Measurements from ENCODE around the gene FUOM.

FUOM gene

GRCh38 chr10:133310789-133311188 is 47.0 kb downstream of the FUOM start:
- H3K27ac ChIP-seq (ENCODE audit: low read depth, low read length): no peak overlapping the region
- H3K9ac ChIP-seq (ENCODE audit: low read length): no peak overlapping the region
- H3K9me3 ChIP-seq (ENCODE audit: low read length): no peaks in the 10 kb centered on the region
- H3K4me1 ChIP-seq (ENCODE audit: insufficient read depth, low read length): peaks cover 19% of the 10 kb centered on the region
- H3K4me3 ChIP-seq (ENCODE audit: low read depth in 1 of 2, low read length in 2 of 2): no peak overlapping the region
- H3K27me3 ChIP-seq (ENCODE audit: control insufficient read depth in 1 of 2, insufficient read depth in 2 of 2, low read length in 2 of 2): no peaks in the 10 kb centered on the region
- peaks cover 30% of the 10 kb centered on the region for H3K36me3 ChIP-seq (ENCODE audit: insufficient read depth, low read length)

GRCh38 chr10:133310399-133310755 is 47.4 kb downstream of the FUOM start:
- H3K4me1 ChIP-seq (ENCODE audit: insufficient read depth, low read length): peaks cover 22% of the 10 kb centered on the region
- H3K9ac ChIP-seq (ENCODE audit: low read length): no peak overlapping the region
- H3K4me3 ChIP-seq (ENCODE audit: low read depth in 1 of 2, low read length in 2 of 2): no peak overlapping the region
- no peak overlapping the region for H3K27ac ChIP-seq (ENCODE audit: low read depth, low read length)
- H3K9me3 ChIP-seq (ENCODE audit: low read length): no peaks in the 10 kb centered on the region
- no peaks in the 10 kb centered on the region for H3K27me3 ChIP-seq (ENCODE audit: control insufficient read depth in 1 of 2, insufficient read depth in 2 of 2, low read length in 2 of 2)
- peaks cover 30% of the 10 kb centered on the region for H3K36me3 ChIP-seq (ENCODE audit: insufficient read depth, low read length)

GRCh38 chr10:133309720-133310398 is 48.0 kb downstream of the FUOM start:
- H3K9ac ChIP-seq (ENCODE audit: low read length): no peak overlapping the region
- peaks cover 22% of the 10 kb centered on the region for H3K4me1 ChIP-seq (ENCODE audit: insufficient read depth, low read length)
- H3K9me3 ChIP-seq (ENCODE audit: low read length): no peaks in the 10 kb centered on the region
- peak overlapping the region in 1 of 2 donors; percentile 95 for H3K4me3 ChIP-seq (ENCODE audit: low read depth in 1 of 2, low read length in 2 of 2)
- no peak overlapping the region for H3K27ac ChIP-seq (ENCODE audit: low read depth, low read length)
- H3K27me3 ChIP-seq (ENCODE audit: control insufficient read depth in 1 of 2, insufficient read depth in 2 of 2, low read length in 2 of 2): no peaks in the 10 kb centered on the region
- peaks cover 30% of the 10 kb centered on the region for H3K36me3 ChIP-seq (ENCODE audit: insufficient read depth, low read length)

- peaks cover 22% of the 10 kb centered on the region for H3K4me1 ChIP-seq (ENCODE audit: insufficient read depth, low read length)
- peak overlapping the region; percentile 93 to 95 for H3K4me3 ChIP-seq (ENCODE audit: low read depth in 1 of 2, low read length in 2 of 2)
Observed at GRCh38 chr10:133309100-133309719, 48.6 kb downstream of the FUOM start.

GRCh38 chr10:133308421-133309099 is 49.3 kb downstream of the FUOM start, which contains the start of the genes TUBGCP2 and ZNF511:
TUBGCP2 (minus strand) TSS chr10:133308872; CDS start chr10:133302941, 5,931 bp downstream.
ZNF511 (plus strand) TSS chr10:133308914; CDS start chr10:133308944, 30 bp downstream.
- H3K27me3 ChIP-seq (ENCODE audit: control insufficient read depth in 1 of 2, insufficient read depth in 2 of 2, low read length in 2 of 2): no peaks in the 10 kb centered on the region
- peak within 1 kb of the TSS; percentile 93 to 95 for H3K4me3 ChIP-seq (ENCODE audit: low read depth in 1 of 2, low read length in 2 of 2)
- peaks cover 22% of the 10 kb centered on the region for H3K4me1 ChIP-seq (ENCODE audit: insufficient read depth, low read length)
- H3K27ac ChIP-seq (ENCODE audit: low read depth, low read length): peak within 1 kb of the TSS; percentile 99
- peak within 1 kb of the TSS; percentile 88 for H3K9ac ChIP-seq (ENCODE audit: low read length)
- H3K9me3 ChIP-seq (ENCODE audit: low read length): no peaks in the 10 kb centered on the region
- peaks cover 30% of the 10 kb centered on the region for H3K36me3 ChIP-seq (ENCODE audit: insufficient read depth, low read length)

More at GRCh38 chr10:133309100-133309719, 48.6 kb downstream of the FUOM start:
- Histone ChIP-seq H3K27ac (ENCODE audit: low read depth, low read length) (peak overlapping the region; percentile 99), H3K36me3 (ENCODE audit: insufficient read depth, low read length) (peaks cover 30% of the 10 kb centered on the region), H3K27me3 (ENCODE audit: control insufficient read depth in 1 of 2, insufficient read depth in 2 of 2, low read length in 2 of 2) (no peaks in the 10 kb centered on the region), H3K9me3 (ENCODE audit: low read length) (no peaks in the 10 kb centered on the region), H3K9ac (ENCODE audit: low read length) (no peak overlapping the region)

GRCh38 chr10:133307776-133308420 is 49.9 kb downstream of the FUOM start:
- Histone ChIP-seq H3K9ac (ENCODE audit: low read length) (peak overlapping the region; percentile 88), H3K36me3 (ENCODE audit: insufficient read depth, low read length) (peaks cover 29% of the 10 kb centered on the region), H3K4me3 (ENCODE audit: low read depth in 1 of 2, low read length in 2 of 2) (peak overlapping the region; percentile 93 to 95), H3K27ac (ENCODE audit: low read depth, low read length) (peak overlapping the region; percentile 99), H3K27me3 (ENCODE audit: control insufficient read depth in 1 of 2, insufficient read depth in 2 of 2, low read length in 2 of 2) (no peaks in the 10 kb centered on the region), H3K4me1 (ENCODE audit: insufficient read depth, low read length) (peaks cover 22% of the 10 kb centered on the region), H3K9me3 (ENCODE audit: low read length) (no peaks in the 10 kb centered on the region)

GRCh38 chr10:133306941-133307379 is 50.9 kb downstream of the FUOM start:
- H3K27me3 ChIP-seq (ENCODE audit: control insufficient read depth in 1 of 2, insufficient read depth in 2 of 2, low read length in 2 of 2): no peaks in the 10 kb centered on the region
- H3K4me3 ChIP-seq (ENCODE audit: low read depth in 1 of 2, low read length in 2 of 2): peak overlapping the region in 1 of 2 donors; percentile 95
- peaks cover 27% of the 10 kb centered on the region for H3K36me3 ChIP-seq (ENCODE audit: insufficient read depth, low read length)
- peaks cover 22% of the 10 kb centered on the region for H3K4me1 ChIP-seq (ENCODE audit: insufficient read depth, low read length)
- H3K27ac ChIP-seq (ENCODE audit: low read depth, low read length): no peak overlapping the region
- no peaks in the 10 kb centered on the region for H3K9me3 ChIP-seq (ENCODE audit: low read length)
- no peak overlapping the region for H3K9ac ChIP-seq (ENCODE audit: low read length)

- Histone ChIP-seq H3K36me3 (ENCODE audit: insufficient read depth, low read length) (peaks cover 26% of the 10 kb centered on the region), H3K9me3 (ENCODE audit: low read length) (no peaks in the 10 kb centered on the region), H3K9ac (ENCODE audit: low read length) (no peak overlapping the region), H3K4me3 (ENCODE audit: low read depth in 1 of 2, low read length in 2 of 2) (no peak overlapping the region), H3K4me1 (ENCODE audit: insufficient read depth, low read length) (peaks cover 22% of the 10 kb centered on the region), H3K27ac (ENCODE audit: low read depth, low read length) (no peak overlapping the region), H3K27me3 (ENCODE audit: control insufficient read depth in 1 of 2, insufficient read depth in 2 of 2, low read length in 2 of 2) (no peaks in the 10 kb centered on the region)
Observed at GRCh38 chr10:133306097-133306476, 51.7 kb downstream of the FUOM start.
